Limb (tissue), 2 donors: ENCODE results near the gene CREG1.

ENCODE experiments used
- DNase-seq, 2 donors: peaks; one replicate each; pipeline ENCODE4 v3.0.0-alpha.2; 2016; ENCODE audit errors: extremely low spot score in 2 of 2

CREG1 gene

GRCh38 chr1:167509587-167509986 is 44.0 kb downstream of the CREG1 start:
- DNase-seq, result no peak

GRCh38 chr1:167507719-167508118 is 45.8 kb downstream of the CREG1 start:
- no peak for DNase-seq

GRCh38 chr1:167504467-167504827 is 49.1 kb downstream of the CREG1 start:
- no peak for DNase-seq

GRCh38 chr1:167503626-167504466 is 49.7 kb downstream of the CREG1 start:
- DNase-seq, result no peak

GRCh38 chr1:167502719-167503462 is 50.7 kb downstream of the CREG1 start:
- DNase-seq, result no peak

GRCh38 chr1:167502192-167502551 is 51.4 kb downstream of the CREG1 start:
- no peak for DNase-seq

- DNase-seq, result no peak
Measured at GRCh38 chr1:167501515-167502191, 51.9 kb downstream of the CREG1 start.

- no peak for DNase-seq
Measured at GRCh38 chr1:167500283-167500860, 53.2 kb downstream of the CREG1 start.

GRCh38 chr1:167499664-167500101 is 53.9 kb downstream of the CREG1 start:
- DNase-seq, result no peak

- DNase-seq, result no peak
Measured at GRCh38 chr1:167499106-167499505, 54.5 kb downstream of the CREG1 start.

- DNase-seq, result no peak
Measured at GRCh38 chr1:167496797-167497619, 56.6 kb downstream of the CREG1 start.

- no peak for DNase-seq
Measured at GRCh38 chr1:167493372-167493771, 60.2 kb downstream of the CREG1 start.

- DNase-seq, result no peak
Measured at GRCh38 chr1:167492481-167492910, 61.1 kb downstream of the CREG1 start.

- DNase-seq, result no peak
Measured at GRCh38 chr1:167491586-167492461, 61.7 kb downstream of the CREG1 start.
